Measurements from ENCODE around the gene CNTNAP5. TPM values are rescaled to one million over a fixed set of nuclear protein-coding genes. Genes with fewer than 3 reads are reported as not detected.

The CNTNAP5 gene
- total RNA-seq, result not detected
- not detected for polyA plus RNA-seq

DNA sequence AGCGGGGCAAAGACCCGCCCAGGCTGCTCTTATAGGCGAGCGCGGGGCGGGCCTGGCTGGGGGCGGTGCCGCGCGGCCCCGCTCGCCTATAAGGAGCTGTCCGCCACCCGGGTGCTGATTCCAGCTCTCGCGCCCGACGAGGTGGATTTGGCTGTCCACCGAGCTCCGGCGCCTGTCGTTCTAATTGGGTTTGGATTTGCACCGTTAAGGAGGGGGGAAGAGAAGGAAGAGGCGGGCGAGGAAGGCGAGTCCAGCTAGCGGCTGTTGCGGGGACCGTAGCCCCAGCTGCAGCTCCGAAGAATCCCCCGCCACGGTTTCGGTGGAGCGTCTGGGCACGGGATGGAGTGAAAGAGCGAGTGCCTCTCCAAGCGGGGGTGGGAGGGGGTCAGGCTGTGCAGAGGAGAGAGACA is at the start of gene CNTNAP5:
TSS of gene CNTNAP5 (plus strand) at position 117 of the 410 bp plus-strand sequence. CDS start 364 bp downstream, outside the sequence.
- Mint-ChIP-seq H3K4me3 (no peak within 1 kb of the TSS), H3K9me3 (peaks cover 0 to 11% (median 3%) of the 10 kb centered on the region in 7 donors), H3K36me3 (no peaks in the 10 kb centered on the region), H3K27ac (peak within 1 kb of the TSS in 1 of 3 donors; percentile 74), H3K4me1 (no peaks in the 10 kb centered on the region), H3K27me3 (peaks cover 9% of the 10 kb centered on the region)
- no peaks in the 10 kb centered on the region for H3K9me3 ChIP-seq (ENCODE audit: control insufficient read depth in 2 of 2, low read length in 2 of 2)
- no peaks in the 10 kb centered on the region for H3K4me1 ChIP-seq (ENCODE audit: control insufficient read depth, insufficient read depth, low read length, poor library complexity, severe bottlenecking)
- H3K27ac ChIP-seq (ENCODE audit: insufficient read depth, low read length, poor library complexity, severe bottlenecking), result no peak within 1 kb of the TSS
- no peak for ATAC-seq (ENCODE audit: low read depth in 2 of 2)
- no peaks in the 10 kb centered on the region for H3K27me3 ChIP-seq (ENCODE audit: control insufficient read depth, insufficient read depth, low read length)
- peak in 1 of 3 donors; percentile 3 for DNase-seq
- H3K4me3 ChIP-seq (ENCODE audit: low read depth, low read length), result no peak within 1 kb of the TSS
- no peaks in the 10 kb centered on the region for H3K36me3 ChIP-seq (ENCODE audit: control insufficient read depth, insufficient read depth, low read length)

DNA sequence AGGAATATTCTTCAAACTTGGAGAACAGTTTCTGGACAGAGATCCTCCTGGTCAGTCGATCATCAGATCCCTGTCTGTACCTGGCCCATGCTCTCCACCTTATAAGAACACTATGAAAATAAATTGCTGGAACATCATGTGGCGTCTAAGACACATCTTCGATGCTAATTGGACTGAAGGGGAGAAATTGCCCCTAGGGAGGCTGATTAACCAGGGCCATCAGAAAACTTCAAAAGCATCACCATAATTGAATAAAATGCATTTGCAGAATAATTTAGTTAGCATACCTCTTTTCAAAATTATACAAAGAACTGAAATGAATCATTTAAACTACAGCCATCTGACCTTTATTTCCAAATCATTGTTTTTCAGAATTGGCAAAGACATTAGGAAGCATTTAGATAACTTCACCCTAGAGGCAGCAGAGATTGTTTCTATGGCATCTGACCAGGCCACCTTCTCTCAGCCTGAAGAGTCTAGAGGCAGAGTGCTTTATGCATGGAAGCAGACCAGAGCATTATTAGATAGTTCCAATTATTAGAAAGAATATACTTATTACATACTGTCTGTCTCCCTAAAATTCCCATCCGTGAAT is 48.9 kb upstream of the CNTNAP5 start:
- no peaks in the 10 kb centered on the region for H3K4me1 ChIP-seq (ENCODE audit: control insufficient read depth, insufficient read depth, low read length, poor library complexity, severe bottlenecking)
- no peak overlapping the region for H3K4me3 ChIP-seq (ENCODE audit: low read depth, low read length)
- H3K9me3 Mint-ChIP-seq, result peaks cover 7 to 21% (median 14%) of the 10 kb centered on the region in 7 donors
- H3K9me3 ChIP-seq (ENCODE audit: control insufficient read depth in 2 of 2, low read length in 2 of 2), result peaks cover 0 to 2% of the 10 kb centered on the region in 2 experiments
- H3K36me3 Mint-ChIP-seq, result no peaks in the 10 kb centered on the region
- ATAC-seq (ENCODE audit: low read depth in 2 of 2) (no peak), DNase-seq (no peak)
- H3K36me3 ChIP-seq (ENCODE audit: control insufficient read depth, insufficient read depth, low read length), result no peaks in the 10 kb centered on the region
- H3K27me3 Mint-ChIP-seq, result no peaks in the 10 kb centered on the region
- no peaks in the 10 kb centered on the region for H3K4me1 Mint-ChIP-seq
- no peak overlapping the region for H3K27ac Mint-ChIP-seq
- no peaks in the 10 kb centered on the region for H3K27me3 ChIP-seq (ENCODE audit: control insufficient read depth, insufficient read depth, low read length)
- no peak overlapping the region for H3K27ac ChIP-seq (ENCODE audit: insufficient read depth, low read length, poor library complexity, severe bottlenecking)
- H3K4me3 Mint-ChIP-seq, result no peak overlapping the region

DNA sequence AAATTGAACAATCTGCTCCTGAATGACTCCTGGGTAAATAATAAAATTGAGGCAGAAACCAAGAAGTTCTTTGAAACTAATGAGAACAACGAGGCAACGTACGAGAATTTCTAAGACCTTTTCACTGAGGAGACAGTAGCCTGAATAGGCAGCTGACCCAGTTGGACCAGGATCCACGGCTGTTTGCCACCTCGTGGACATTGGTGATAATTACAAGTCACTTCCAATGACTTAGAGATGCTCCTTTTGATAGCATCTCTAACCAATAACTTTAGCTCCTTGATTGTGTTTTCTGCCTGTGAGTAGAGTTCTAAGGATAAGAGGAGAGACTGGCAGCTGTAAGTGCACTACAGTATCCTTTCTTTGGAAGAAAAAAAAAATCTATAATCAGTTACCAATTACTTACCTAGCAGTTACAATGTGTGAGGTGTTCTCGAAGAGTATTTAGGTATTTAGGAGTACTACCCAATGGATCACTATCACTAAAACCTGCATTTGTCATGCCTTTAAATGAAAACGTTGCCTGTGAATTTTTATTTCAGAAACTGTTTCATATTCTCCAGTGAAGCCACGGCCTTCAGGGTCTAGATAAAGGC is 31.3 kb upstream of the CNTNAP5 start:
- ATAC-seq (ENCODE audit: low read depth in 2 of 2) (no peak), DNase-seq (peak in 1 of 3 donors; percentile 8)
- Mint-ChIP-seq H3K4me1 (no peaks in the 10 kb centered on the region), H3K9me3 (peaks cover 0 to 7% (median 2%) of the 10 kb centered on the region in 7 donors), H3K27me3 (no peaks in the 10 kb centered on the region), H3K4me3 (no peak overlapping the region), H3K27ac (no peak overlapping the region), H3K36me3 (no peaks in the 10 kb centered on the region)
- H3K9me3 ChIP-seq (ENCODE audit: control insufficient read depth in 2 of 2, low read length in 2 of 2), result no peaks in the 10 kb centered on the region
- H3K4me1 ChIP-seq (ENCODE audit: control insufficient read depth, insufficient read depth, low read length, poor library complexity, severe bottlenecking), result no peaks in the 10 kb centered on the region
- no peak overlapping the region for H3K27ac ChIP-seq (ENCODE audit: insufficient read depth, low read length, poor library complexity, severe bottlenecking)
- H3K27me3 ChIP-seq (ENCODE audit: control insufficient read depth, insufficient read depth, low read length), result no peaks in the 10 kb centered on the region
- no peak overlapping the region for H3K4me3 ChIP-seq (ENCODE audit: low read depth, low read length)
- H3K36me3 ChIP-seq (ENCODE audit: control insufficient read depth, insufficient read depth, low read length), result no peaks in the 10 kb centered on the region

DNA sequence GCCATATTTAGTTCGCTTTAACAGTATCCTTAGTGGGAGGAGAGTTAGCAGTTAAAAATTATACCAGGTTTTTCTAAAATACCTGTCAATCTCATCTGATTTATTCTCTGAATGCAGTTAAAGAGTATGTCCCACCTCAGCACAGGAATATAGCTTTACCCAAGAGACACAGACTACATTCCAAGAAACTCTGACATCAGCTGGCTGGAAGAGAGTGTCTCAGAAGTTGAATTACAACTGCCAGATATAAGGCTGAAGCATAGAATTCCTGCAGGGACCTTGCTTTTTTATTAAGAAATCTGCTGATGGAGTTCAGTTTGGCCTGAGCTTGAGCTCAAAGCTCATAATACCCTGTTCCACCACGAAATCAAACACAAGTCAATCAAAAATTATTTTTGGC is 25.4 kb upstream of the CNTNAP5 start:
- H3K4me1 ChIP-seq (ENCODE audit: control insufficient read depth, insufficient read depth, low read length, poor library complexity, severe bottlenecking), result no peaks in the 10 kb centered on the region
- no peak overlapping the region for H3K4me3 Mint-ChIP-seq
- H3K27me3 Mint-ChIP-seq, result no peaks in the 10 kb centered on the region

DNA sequence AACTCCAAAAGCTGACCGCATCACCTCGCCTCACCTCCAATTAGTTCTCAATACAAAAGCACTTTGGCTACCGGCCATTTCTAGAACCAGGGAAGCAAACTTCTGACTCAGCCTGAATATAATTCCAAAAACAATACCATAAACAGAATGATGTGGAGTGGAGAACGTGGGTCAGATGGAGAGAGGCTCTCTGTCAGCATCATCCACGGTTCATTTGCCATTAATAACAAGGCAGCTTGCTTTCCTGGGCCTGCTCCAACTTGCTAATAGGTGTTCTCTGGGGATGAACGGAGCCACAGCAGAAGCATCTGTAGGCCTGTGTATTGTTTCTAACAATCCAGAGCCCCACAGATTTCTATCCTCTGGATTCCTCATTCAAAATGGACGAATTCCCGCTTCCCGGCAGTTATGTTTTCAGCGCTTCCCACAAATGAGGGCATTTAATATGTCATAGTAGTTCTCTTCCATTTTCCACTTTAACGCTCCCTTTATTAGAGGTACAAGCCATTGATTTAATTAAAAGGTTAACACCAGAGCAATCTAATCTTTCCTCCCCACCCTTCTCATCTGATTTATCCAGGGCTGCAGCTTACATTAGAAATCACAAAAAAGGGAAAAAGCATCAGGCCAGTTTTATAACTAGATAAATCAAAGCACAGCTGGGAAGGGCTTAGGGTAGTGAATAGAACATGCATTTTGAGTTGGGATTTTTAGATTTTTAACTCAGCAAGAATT is 23.2 kb upstream of the CNTNAP5 start:
- H3K27ac Mint-ChIP-seq, result no peak overlapping the region
- H3K4me3 Mint-ChIP-seq, result no peak overlapping the region
- ATAC-seq (ENCODE audit: low read depth in 2 of 2), result no peak

More for the DNA sequence above, 25.4 kb upstream of the CNTNAP5 start:
- no peak for DNase-seq
- Histone ChIP-seq H3K4me3 (ENCODE audit: low read depth, low read length) (no peak overlapping the region), H3K36me3 (ENCODE audit: control insufficient read depth, insufficient read depth, low read length) (no peaks in the 10 kb centered on the region), H3K27me3 (ENCODE audit: control insufficient read depth, insufficient read depth, low read length) (no peaks in the 10 kb centered on the region), H3K27ac (ENCODE audit: insufficient read depth, low read length, poor library complexity, severe bottlenecking) (no peak overlapping the region), H3K9me3 (ENCODE audit: control insufficient read depth in 2 of 2, low read length in 2 of 2) (no peaks in the 10 kb centered on the region)
- Mint-ChIP-seq H3K36me3 (no peaks in the 10 kb centered on the region), H3K9me3 (peaks cover 0 to 8% (median 3%) of the 10 kb centered on the region in 7 donors), H3K4me1 (no peaks in the 10 kb centered on the region), H3K27ac (no peak overlapping the region)
- ATAC-seq (ENCODE audit: low read depth in 2 of 2), result no peak

DNA sequence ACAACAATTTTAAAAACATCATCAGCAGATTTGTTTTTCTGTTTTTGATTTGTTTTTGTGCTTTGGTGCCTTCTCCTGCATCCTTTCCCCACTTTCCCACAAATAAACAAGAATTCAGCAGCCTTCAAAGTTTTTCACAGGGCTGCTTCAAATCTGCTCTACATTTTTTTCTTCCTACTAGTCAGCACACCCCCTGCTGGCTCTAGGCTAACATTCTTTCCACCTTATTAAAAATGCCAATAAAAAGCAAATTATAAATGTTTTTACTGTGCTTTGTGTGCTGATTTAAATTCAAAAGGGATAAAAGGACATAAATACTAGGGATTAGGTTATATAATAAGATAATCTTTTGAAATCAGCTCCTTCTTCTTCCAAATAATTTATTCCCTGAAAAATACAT is 6.2 kb upstream of the CNTNAP5 start:
- no peaks in the 10 kb centered on the region for H3K4me1 ChIP-seq (ENCODE audit: control insufficient read depth, insufficient read depth, low read length, poor library complexity, severe bottlenecking)
- no peaks in the 10 kb centered on the region for H3K36me3 ChIP-seq (ENCODE audit: control insufficient read depth, insufficient read depth, low read length)
- Mint-ChIP-seq H3K4me3 (no peak overlapping the region), H3K27me3 (no peaks in the 10 kb centered on the region), H3K36me3 (no peaks in the 10 kb centered on the region), H3K4me1 (no peaks in the 10 kb centered on the region), H3K27ac (no peak overlapping the region), H3K9me3 (peaks cover 0 to 11% (median 4%) of the 10 kb centered on the region in 7 donors)
- H3K9me3 ChIP-seq (ENCODE audit: control insufficient read depth in 2 of 2, low read length in 2 of 2), result no peaks in the 10 kb centered on the region
- no peaks in the 10 kb centered on the region for H3K27me3 ChIP-seq (ENCODE audit: control insufficient read depth, insufficient read depth, low read length)
- no peak overlapping the region for H3K27ac ChIP-seq (ENCODE audit: insufficient read depth, low read length, poor library complexity, severe bottlenecking)
- DNase-seq (no peak), ATAC-seq (ENCODE audit: low read depth in 2 of 2) (no peak)
- no peak overlapping the region for H3K4me3 ChIP-seq (ENCODE audit: low read depth, low read length)

More for the DNA sequence above, 23.2 kb upstream of the CNTNAP5 start:
- H3K27me3 Mint-ChIP-seq, result no peaks in the 10 kb centered on the region
- Histone ChIP-seq H3K27ac (ENCODE audit: insufficient read depth, low read length, poor library complexity, severe bottlenecking) (no peak overlapping the region), H3K4me1 (ENCODE audit: control insufficient read depth, insufficient read depth, low read length, poor library complexity, severe bottlenecking) (no peaks in the 10 kb centered on the region), H3K9me3 (ENCODE audit: control insufficient read depth in 2 of 2, low read length in 2 of 2) (no peaks in the 10 kb centered on the region), H3K36me3 (ENCODE audit: control insufficient read depth, insufficient read depth, low read length) (no peaks in the 10 kb centered on the region), H3K27me3 (ENCODE audit: control insufficient read depth, insufficient read depth, low read length) (no peaks in the 10 kb centered on the region), H3K4me3 (ENCODE audit: low read depth, low read length) (no peak overlapping the region)
- no peaks in the 10 kb centered on the region for H3K4me1 Mint-ChIP-seq
- peaks cover 0 to 14% (median 5%) of the 10 kb centered on the region in 7 donors for H3K9me3 Mint-ChIP-seq
- no peak for DNase-seq
- no peaks in the 10 kb centered on the region for H3K36me3 Mint-ChIP-seq

DNA sequence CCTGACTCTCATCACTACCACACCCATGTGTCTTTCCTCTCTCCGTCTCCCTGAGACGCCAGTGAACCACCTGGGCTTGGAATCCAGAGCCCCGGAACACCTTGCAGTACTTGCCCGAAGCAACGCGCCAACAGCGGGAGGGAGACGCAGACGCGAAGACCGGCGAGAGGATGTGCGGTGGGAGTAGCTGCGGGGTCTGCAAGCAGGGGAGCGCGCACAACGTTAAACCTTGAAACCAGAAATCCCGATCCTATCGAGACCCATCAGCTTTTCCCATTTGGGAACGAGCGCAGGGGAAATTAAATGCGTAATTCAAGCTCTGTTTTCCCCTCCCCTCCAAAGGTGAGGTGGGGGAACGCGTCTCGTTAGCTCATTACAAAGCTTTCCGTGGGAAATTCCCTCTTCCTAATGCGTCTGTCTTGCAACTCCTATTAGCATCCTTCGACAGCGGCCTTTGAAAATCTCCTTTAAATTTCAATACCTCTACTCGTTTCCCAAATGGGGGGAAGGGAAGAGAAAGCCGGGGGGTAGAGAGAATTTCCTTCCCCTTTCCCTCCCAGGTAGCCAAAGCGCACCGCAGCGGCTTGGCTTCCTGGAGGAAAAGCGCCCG is 421 bp upstream of the CNTNAP5 start:
- no peaks in the 10 kb centered on the region for H3K27me3 ChIP-seq (ENCODE audit: control insufficient read depth, insufficient read depth, low read length)
- H3K4me3 ChIP-seq (ENCODE audit: low read depth, low read length), result no peak overlapping the region
- H3K27ac ChIP-seq (ENCODE audit: insufficient read depth, low read length, poor library complexity, severe bottlenecking), result no peak overlapping the region
- no peaks in the 10 kb centered on the region for H3K4me1 ChIP-seq (ENCODE audit: control insufficient read depth, insufficient read depth, low read length, poor library complexity, severe bottlenecking)
- no peaks in the 10 kb centered on the region for H3K9me3 ChIP-seq (ENCODE audit: control insufficient read depth in 2 of 2, low read length in 2 of 2)
- H3K4me1 Mint-ChIP-seq, result no peaks in the 10 kb centered on the region
- H3K4me3 Mint-ChIP-seq, result no peak overlapping the region
- H3K27ac Mint-ChIP-seq, result peak overlapping the region in 1 of 3 donors; percentile 74
- peaks cover 0 to 11% (median 3%) of the 10 kb centered on the region in 7 donors for H3K9me3 Mint-ChIP-seq
- H3K36me3 ChIP-seq (ENCODE audit: control insufficient read depth, insufficient read depth, low read length), result no peaks in the 10 kb centered on the region
- no peak for DNase-seq
- H3K27me3 Mint-ChIP-seq, result peaks cover 9% of the 10 kb centered on the region
- no peak for ATAC-seq (ENCODE audit: low read depth in 2 of 2)
- no peaks in the 10 kb centered on the region for H3K36me3 Mint-ChIP-seq

All from CD4-positive, CD25-positive, alpha-beta regulatory T cell (primary cell).